Motor neuron (in vitro differentiated cells): ENCODE data around the gene DHFR. TPM values are rescaled to one million over a fixed set of nuclear protein-coding genes. Genes with fewer than 3 reads are reported as not detected.

Source experiments
- ATAC-seq, 8 experiments: fragments of 200-7000 bp; cut with Tn5 transposase; replicated peaks in 6 of 8; 2 replicates each; pipeline ENCODE4 v1.8.0; 2021; ENCODE audit warnings: mild to moderate bottlenecking in 8 of 8, moderate library complexity in 8 of 8
- H3K27ac ChIP-seq, 2 donors: fragments of 250-450 bp; sonication (Bioruptor Pico); 2 replicates each; pipeline ENCODE4 v1.9.0; 2021; ENCODE audit warnings: antibody characterized with exemption in 2 of 2, mild to moderate bottlenecking in 2 of 2, moderate library complexity in 1 of 2
- H3K4me1 ChIP-seq, 2 donors: fragments of 250-450 bp; sonication (Bioruptor Pico); replicated peaks in 1 of 2; 2 replicates each; pipeline ENCODE4 v1.6.1; 2021; ENCODE audit warnings: antibody characterized with exemption in 2 of 2, mild to moderate bottlenecking in 2 of 2, moderate library complexity in 1 of 2
- H3K4me3 ChIP-seq, 5 donors: fragments of 250-450 bp; sonication (Bioruptor Pico); 2 replicates each; pipeline ENCODE4 v1.9.0; 2021; ENCODE audit warnings: antibody characterized with exemption in 5 of 5, mild to moderate bottlenecking in 5 of 5, moderate library complexity in 4 of 5
- WGBS, 10 experiments: fragments of 450-650 bp; shearing (Covaris generic); methylation state at CpG; one replicate each; pipeline ENCODE4 v1.0.0; 2022; 5-methylcytosine and 5-hydroxymethylcytosine counted together
- in situ Hi-C, 9 experiments: fragments of 400-800 bp; cut with MboI; loops; one replicate each; pipeline ENCODE4 v1.15.0; 2021; ENCODE audit warnings: low sequenced_read_pairs in 9 of 9, low pct_unique_long_range_greater_than_20kb in 2 of 9; ENCODE audit not compliant: unreplicated experiment in 9 of 9
- total RNA-seq, 8 experiments: library from RNA; unstranded; fragments of 300-600 nt; gene quantifications; 2 replicates each; pipeline versions ENCODE4 v1.2.3 to v1.2.4, GENCODE V29; 2022

DHFR gene
- total RNA-seq = 10 to 100 TPM in 5 of 8 experiments, 1 to 10 TPM in 3; 7.2 to 87.3 (median 16.4) TPM

DNA sequence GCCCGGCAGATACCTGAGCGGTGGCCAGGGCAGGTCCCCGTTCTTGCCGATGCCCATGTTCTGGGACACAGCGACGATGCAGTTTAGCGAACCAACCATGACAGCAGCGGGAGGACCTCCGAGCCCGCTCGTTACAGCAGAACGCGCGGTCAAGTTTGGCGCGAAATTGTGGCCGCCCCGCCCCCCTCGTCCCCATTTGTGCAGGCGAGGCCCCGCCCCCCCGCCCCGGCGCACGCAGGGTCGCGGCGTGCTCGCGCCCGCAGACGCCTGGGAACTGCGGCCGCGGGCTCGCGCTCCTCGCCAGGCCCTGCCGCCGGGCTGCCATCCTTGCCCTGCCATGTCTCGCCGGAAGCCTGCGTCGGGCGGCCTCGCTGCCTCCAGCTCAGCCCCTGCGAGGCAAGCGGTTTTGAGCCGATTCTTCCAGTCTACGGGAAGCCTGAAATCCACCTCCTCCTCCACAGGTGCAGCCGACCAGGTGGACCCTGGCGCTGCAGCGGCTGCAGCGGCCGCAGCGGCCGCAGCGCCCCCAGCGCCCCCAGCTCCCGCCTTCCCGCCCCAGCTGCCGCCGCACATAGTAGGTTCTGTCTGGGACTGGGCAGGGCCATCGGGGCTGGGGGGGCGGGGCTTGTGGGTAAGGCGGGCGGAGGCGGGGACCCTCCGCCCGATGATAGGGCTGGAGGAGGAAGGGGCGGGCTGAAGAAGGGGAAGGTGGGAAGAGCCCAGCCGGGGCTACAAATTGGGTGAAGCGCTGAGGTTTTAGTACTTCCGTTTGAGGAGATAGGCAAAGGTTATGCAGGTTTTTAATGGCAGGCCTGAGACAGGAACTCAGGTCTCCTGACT lies at the start of gene DHFR, which contains the start of gene MSH3:
Gene DHFR (minus strand): TSS at position 593 of the 840 bp plus-strand sequence. CDS start 494 bp downstream, at position 99.
Gene MSH3 (plus strand): TSS at position 262 of the 840 bp plus-strand sequence. CDS start 76 bp downstream, at position 338.
- H3K4me1 ChIP-seq = peaks cover 3 to 16% of the 10 kb centered on the region in 2 donors
- peak within 1 kb of the TSS; percentile 84 to 95 for H3K27ac ChIP-seq
- WGBS, 10 experiments = 0% methylated on average over 1 of the region's 74 CpGs; no CpG with 5 or more reads in 9 of the 10 experiments
- peak; percentile 89 to 95 (median 94) for ATAC-seq
- peak within 1 kb of the TSS; percentile 52 to 97 (median 84) for H3K4me3 ChIP-seq
- in situ Hi-C loops = loop anchor here in 3 of 9 experiments (25.0 kb wide), 1 partner anchor 167 kb away; the partner anchor contains the start of gene FAM151B (in 3 of the 3)

GRCh38 chr5:80704221-80704620 lies 49.4 kb upstream of the DHFR start:
- ATAC-seq = no peak
- H3K4me3 ChIP-seq = no peak overlapping the region
- no peak overlapping the region for H3K27ac ChIP-seq
- no peaks in the 10 kb centered on the region for H3K4me1 ChIP-seq
- in situ Hi-C loops = loop anchor here in 2 of 9 experiments (25.0 kb wide), 1 partner anchor 483 kb away; no protein-coding TSS in a partner anchor
- 80% methylated on average over 1 of the region's 1 CpG; no CpG with 5 or more reads in 9 of the 10 experiments for WGBS, 10 experiments

DNA sequence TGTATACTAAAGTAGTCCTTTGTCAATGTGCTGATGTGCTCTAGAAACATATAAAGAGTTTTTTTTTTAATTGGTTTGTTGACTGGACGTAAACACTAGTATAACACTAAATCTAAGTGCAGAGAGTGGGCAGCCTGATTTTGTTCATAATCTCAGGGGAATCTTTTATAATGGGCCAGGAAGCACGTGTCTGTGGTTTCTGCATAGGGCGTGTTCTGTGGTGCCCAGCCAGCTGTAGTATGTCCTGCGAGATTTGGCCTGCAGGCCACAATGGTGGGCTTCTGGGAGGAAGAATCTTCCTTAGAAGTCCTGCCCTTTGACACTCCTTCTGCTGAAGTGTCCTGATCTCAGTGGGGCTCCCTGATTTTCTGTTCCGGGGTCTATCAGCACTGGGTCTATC lies 49.0 kb upstream of the DHFR start:
- Histone ChIP-seq H3K4me1 (no peaks in the 10 kb centered on the region), H3K27ac (no peak overlapping the region), H3K4me3 (no peak overlapping the region)
- WGBS, 10 experiments = 84 to 100% (median 96%) methylated on average over 1 to 5 of the region's 5 CpGs; no CpG with 5 or more reads in 3 of the 10 experiments
- in situ Hi-C loops = loop anchor here in 2 of 9 experiments (25.0 kb wide), 1 partner anchor 484 kb away; no protein-coding TSS in a partner anchor
- ATAC-seq = peak in 1 of 8 experiments; percentile 31

DNA sequence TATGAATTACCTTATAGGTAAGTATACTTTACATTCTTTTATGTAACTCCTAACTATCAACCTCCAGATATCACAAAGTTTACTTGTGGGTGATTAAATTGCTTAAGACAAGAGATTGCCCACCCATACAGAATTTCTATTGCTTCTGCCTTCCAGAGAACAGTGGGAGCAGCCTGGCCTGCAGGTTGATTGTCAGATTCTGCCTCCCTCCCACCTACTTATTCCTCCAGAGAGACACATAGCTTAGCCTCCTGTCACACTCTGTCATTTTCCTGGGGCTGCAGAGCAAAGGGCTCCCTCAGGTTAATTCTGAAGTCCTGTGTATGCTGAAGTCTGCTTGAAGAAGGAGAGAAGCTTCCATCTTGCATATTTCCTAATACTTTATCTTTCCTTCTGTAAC lies 48.5 kb upstream of the DHFR start:
- in situ Hi-C loops = loop anchor here in 2 of 9 experiments (25.0 kb wide), 1 partner anchor 484 kb away; no protein-coding TSS in a partner anchor
- ATAC-seq = no peak
- no peak overlapping the region for H3K27ac ChIP-seq

GRCh38 chr5:80701597-80701996 lies 46.8 kb upstream of the DHFR start:
- Histone ChIP-seq H3K4me3 (no peak overlapping the region), H3K4me1 (no peaks in the 10 kb centered on the region), H3K27ac (no peak overlapping the region)
- in situ Hi-C loops = loop anchor here in 2 of 9 experiments (25.0 kb wide), 1 partner anchor 486 kb away; no protein-coding TSS in a partner anchor
- 25 to 87% (median 67%) methylated on average over 1 of the region's 1 CpG; no CpG with 5 or more reads in 2 of the 10 experiments for WGBS, 10 experiments
- no peak for ATAC-seq

More for the DNA sequence above, 48.5 kb upstream of the DHFR start:
- H3K4me1 ChIP-seq = no peaks in the 10 kb centered on the region
- H3K4me3 ChIP-seq = no peak overlapping the region

- H3K27ac ChIP-seq = no peak overlapping the region
- no peak for ATAC-seq
- H3K4me3 ChIP-seq = no peak overlapping the region
- in situ Hi-C loops = loop anchor here in 3 of 9 experiments (25.0 kb wide), 1 partner anchor 489 kb away; no protein-coding TSS in a partner anchor
- 94 to 100% (median 100%) methylated on average over 1 to 2 of the region's 5 CpGs; no CpG with 5 or more reads in 4 of the 10 experiments for WGBS, 10 experiments
- H3K4me1 ChIP-seq = no peaks in the 10 kb centered on the region
Measured at GRCh38 chr5:80698369-80698768, 43.6 kb upstream of the DHFR start.

GRCh38 chr5:80697100-80697499 lies 42.3 kb upstream of the DHFR start:
- no peak for ATAC-seq
- in situ Hi-C loops = loop anchor here in 3 of 9 experiments (25.0 kb wide), 1 partner anchor 490 kb away; no protein-coding TSS in a partner anchor
- no peaks in the 10 kb centered on the region for H3K4me1 ChIP-seq
- H3K4me3 ChIP-seq = no peak overlapping the region
- H3K27ac ChIP-seq = no peak overlapping the region
- 70 to 100% (median 89%) methylated on average over 1 to 3 of the region's 3 CpGs for WGBS, 10 experiments

GRCh38 chr5:80696450-80696849 lies 41.7 kb upstream of the DHFR start:
- H3K4me3 ChIP-seq = no peak overlapping the region
- in situ Hi-C loops = loop anchor here in 3 of 9 experiments (25.0 kb wide), 1 partner anchor 491 kb away; no protein-coding TSS in a partner anchor
- no peak overlapping the region for H3K27ac ChIP-seq
- no peak for ATAC-seq
- 85 to 100% (median 100%) methylated on average over 1 to 3 of the region's 3 CpGs; no CpG with 5 or more reads in 2 of the 10 experiments for WGBS, 10 experiments
- no peaks in the 10 kb centered on the region for H3K4me1 ChIP-seq

DNA sequence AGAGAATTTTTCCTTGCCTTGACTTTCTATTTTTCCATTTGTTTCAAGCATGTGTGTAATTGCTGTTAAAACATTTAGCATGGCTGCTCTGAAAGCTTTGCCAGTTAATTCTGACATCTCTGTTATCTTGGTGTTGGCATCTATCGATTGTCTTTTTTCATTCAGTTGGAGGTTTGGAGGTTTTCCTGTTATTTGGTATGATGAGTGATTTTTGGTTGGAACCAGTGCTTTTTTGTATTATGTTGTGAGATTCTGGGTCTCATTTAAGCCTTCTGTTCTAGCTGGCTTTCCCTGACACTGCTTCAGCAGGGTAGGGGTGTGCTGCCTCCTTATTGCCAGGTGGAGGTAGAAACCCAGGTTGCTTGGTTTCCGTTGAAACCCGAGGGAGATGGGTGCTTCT lies 40.9 kb upstream of the DHFR start:
- no peak for ATAC-seq
- Histone ChIP-seq H3K27ac (no peak overlapping the region), H3K4me1 (no peaks in the 10 kb centered on the region), H3K4me3 (no peak overlapping the region)
- 80 to 100% (median 100%) methylated on average over 1 to 3 of the region's 3 CpGs; no CpG with 5 or more reads in 3 of the 10 experiments for WGBS, 10 experiments
- in situ Hi-C loops = loop anchor here in 3 of 9 experiments (25.0 kb wide), 1 partner anchor 492 kb away; no protein-coding TSS in a partner anchor

DNA sequence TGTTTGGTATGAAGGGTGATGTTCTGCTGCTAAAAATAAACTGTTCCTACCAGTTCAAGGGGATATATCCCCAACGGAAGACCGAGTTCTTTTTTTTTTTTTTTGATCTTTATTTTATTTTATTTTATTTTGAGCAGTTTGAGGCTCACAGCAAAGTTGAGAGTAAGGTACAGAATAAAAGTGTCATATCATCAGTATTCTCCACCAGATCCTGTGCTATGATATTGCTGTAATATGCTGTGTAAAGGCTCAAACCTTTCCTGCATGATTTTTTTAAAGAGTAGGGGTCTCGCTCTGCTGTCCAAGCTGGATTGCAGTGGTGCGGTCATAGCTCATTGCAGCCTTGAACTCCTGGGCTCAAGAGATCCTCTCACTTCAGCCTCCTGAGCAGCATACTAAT lies 34.8 kb upstream of the DHFR start:
- no peak overlapping the region for H3K27ac ChIP-seq
- H3K4me1 ChIP-seq = no peaks in the 10 kb centered on the region
- WGBS, 10 experiments = 80 to 100% (median 94%) methylated on average over 2 to 4 of the region's 4 CpGs
- ATAC-seq = no peak
- in situ Hi-C loops = loop anchor here in 3 of 9 experiments (25.0 kb wide), 1 partner anchor 498 kb away; no protein-coding TSS in a partner anchor
- H3K4me3 ChIP-seq = no peak overlapping the region

GRCh38 chr5:80688648-80689420 lies 34.1 kb upstream of the DHFR start:
- in situ Hi-C loops = loop anchor here in 3 of 9 experiments (25.0 kb wide), 1 partner anchor 498 kb away; no protein-coding TSS in a partner anchor
- 43 to 100% (median 95%) methylated on average over 1 to 4 of the region's 4 CpGs for WGBS, 10 experiments

GRCh38 chr5:80686757-80687156 lies 32.0 kb upstream of the DHFR start:
- ATAC-seq = no peak
- Histone ChIP-seq H3K27ac (no peak overlapping the region), H3K4me3 (no peak overlapping the region), H3K4me1 (no peaks in the 10 kb centered on the region)
- in situ Hi-C loops = loop anchor here in 3 of 9 experiments (25.0 kb wide), 1 partner anchor 501 kb away; no protein-coding TSS in a partner anchor

More at GRCh38 chr5:80688648-80689420, 34.1 kb upstream of the DHFR start:
- Histone ChIP-seq H3K4me1 (no peaks in the 10 kb centered on the region), H3K4me3 (no peak overlapping the region), H3K27ac (no peak overlapping the region)
- ATAC-seq = no peak
